Hepatic stellate cell (primary cell): ENCODE results near the gene TUBB.

ENCODE experiments used
- DNase-seq: peaks from one replicate; pipeline ENCODE4 v3.0.0; 2011; ENCODE audit warnings: low spot score

TUBB gene

DNA sequence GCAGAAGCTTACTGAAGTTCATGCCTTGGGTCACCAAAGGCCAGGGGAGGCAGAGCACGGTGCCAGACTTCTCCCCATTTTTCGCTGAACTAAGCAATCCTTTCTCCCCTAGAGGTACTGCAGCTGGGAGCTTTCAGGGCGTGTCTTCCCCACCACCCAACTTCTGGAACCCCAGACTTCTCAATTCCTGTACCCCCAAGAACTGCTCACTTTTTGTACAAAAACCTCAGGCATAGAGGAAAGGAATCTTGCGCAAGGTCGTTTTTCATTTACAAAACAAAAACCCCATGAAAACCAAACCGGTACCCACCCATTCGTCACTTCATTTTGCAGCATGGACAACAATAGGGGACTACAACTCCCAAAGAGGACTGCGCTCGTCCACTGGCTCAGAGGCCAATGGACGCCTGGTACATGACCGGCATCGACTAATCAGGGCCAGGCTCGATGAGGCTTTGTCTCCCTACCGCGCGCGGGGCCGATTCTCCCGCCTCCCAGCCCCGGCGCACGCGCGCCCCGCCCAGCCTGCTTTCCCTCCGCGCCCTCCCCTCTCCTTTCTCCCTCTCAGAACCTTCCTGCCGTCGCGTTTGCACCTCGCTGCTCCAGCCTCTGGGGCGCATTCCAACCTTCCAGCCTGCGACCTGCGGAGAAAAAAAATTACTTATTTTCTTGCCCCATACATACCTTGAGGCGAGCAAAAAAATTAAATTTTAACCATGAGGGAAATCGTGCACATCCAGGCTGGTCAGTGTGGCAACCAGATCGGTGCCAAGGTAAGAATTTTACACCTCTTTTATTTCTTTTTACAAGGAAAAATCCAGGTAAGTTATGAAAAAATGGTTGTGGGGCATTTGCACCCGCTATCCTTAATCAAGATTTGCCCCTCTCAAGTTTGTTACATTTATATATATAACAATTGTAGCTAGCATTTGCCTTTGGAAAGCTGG is at the start of gene TUBB:
TSS of gene TUBB (plus strand) at position 562 of the 947 bp plus-strand sequence. CDS start at position 717, 155 bp downstream.
- peak; percentile 95 for DNase-seq

DNA sequence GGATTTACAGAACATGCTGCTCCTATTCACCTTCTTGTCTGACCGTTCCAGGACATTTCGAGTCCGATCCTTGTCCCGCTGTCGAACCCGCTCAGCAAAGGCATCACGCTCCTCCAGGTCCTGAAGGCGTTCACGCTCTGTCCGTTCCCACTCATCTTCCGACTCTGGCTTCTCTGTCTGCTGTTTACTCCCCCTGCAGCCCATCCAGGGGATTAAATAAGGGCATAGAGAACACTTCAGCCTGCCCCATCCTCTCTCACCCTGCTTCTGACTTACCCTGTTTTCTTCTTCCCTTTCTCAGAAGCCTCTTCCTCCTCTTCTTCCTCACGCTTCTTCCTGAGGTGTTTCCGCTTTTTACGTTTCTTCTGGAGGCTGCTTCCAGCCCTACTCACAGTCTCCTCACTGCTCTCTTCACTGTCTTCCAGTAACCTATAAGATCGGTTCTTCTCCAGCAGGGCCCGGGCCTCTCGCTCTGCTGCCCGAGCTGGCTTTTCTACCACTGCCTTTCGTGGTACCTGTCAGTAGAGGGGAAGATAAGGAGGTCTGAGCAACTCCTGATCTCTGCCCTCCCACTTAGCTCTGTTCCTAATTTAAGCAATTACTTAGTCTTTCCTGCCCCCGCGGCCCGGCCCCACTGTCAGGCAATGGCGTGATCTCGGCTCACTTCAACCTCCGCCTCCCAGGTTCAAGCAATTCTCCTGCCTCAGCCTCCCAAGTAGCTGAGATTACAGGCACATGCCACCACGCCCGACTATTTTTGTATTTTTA is 49.2 kb upstream of the TUBB start:
- no peak for DNase-seq

DNA sequence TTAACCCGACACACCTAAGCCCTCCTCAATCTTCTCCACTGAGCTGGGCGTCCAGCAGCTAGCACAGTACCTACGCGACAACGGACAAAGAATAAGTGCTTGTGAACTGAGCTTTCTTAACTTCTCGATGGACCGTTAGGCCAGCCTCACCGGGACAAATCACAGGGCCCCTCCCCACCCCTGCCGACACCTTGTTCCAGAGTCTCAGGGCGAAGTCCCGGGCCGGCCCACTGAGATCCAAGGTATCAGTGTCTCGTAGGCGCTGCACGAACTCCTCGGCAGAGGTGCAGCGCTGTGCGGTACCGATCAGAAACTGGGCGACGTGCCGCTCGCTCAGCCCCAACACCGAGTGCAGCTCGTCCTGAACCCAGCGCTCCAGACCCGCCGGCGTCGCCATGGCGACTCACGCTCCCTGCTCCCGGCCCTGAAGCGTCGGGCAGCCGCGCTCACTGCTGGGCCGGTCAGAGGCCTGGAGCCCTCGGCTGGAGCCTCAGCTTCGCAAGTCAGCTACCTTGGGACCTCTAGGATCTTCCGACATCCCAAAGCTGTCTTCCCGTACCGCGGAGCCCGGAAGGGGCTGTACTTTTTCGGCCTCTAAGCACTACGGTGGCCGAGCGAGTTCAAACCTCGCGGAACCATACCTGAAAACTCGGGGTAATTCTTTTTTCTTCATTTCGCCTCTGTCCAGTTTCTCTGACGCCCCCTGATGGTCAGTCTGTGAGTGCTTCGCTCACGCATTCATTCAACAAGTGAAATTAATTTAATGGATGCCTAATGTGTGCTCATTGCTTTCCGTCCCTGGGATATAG is 47.5 kb upstream of the TUBB start, which contains the start of gene DHX16:
TSS of gene DHX16 (minus strand) at position 562 of the 809 bp plus-strand sequence. CDS start at position 397, 165 bp downstream.
- peak; percentile 93 for DNase-seq

DNA sequence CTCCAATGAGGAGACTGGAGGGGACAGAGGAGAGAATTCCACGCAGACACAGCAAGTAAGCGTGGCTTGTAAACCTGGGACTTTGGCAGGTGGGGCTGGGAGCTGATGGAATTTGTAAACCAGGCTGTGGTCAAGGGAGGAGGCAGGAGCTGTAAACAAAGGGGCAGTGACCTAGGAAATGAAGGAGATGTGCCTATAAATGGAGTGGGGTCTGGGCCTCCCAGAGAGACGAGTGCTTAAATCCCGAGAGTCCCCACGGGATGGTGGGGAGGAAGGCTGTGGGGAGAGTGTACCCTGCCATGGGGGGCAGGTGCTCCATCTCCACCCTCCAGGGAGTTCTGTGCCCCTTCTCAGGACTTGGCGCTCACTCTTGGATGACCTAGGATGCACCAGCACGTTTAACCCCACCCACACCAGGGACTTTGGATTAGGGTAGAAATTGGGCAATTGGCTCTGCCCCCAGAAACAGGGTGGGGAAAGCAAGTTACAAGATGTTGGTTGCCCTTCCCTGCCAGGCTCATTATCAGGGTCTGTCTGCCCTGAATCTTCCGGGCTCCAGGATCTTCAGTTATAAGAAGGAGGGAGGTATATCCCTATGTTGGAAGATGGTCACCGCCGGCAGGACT is 43.4 kb upstream of the TUBB start:
- DNase-seq, result no peak

DNA sequence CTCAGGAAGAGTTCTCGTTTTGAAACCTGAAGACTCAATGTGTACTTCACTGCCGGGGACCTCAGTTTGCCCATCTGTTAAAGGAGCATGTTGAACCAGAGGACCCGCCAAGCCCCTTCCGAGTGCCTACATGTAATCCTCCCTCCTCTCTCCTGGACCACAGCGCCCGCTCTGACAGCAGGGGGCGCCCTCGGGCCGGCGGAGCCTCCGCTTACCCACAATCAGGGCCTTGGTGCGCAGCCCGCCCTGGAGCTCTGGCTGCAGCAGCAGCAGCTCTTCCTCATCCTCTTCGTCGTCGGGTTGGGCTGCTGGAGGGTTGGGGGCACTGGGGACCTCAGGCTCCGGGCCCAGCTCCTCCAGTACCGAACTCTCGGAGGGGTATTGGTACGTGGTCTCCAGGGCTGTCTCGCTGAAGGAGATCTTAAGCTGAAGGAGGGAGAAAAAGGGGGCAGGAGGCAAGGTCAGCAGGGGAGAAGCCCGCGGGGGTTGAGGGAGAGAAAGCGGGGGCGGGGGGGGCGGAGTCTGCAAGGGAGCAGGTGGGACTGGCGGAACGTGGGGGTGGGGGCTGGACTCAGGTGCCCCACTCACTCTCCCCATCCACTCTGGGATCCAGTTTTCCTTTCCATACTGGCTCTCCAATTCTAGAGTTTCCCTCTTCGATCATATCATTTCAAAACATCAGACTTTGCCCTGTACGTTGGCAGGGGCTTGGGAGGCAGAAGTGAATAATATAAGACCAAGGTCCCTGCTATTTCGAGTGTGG is 41.0 kb upstream of the TUBB start:
- DNase-seq, result peak; percentile 83

DNA sequence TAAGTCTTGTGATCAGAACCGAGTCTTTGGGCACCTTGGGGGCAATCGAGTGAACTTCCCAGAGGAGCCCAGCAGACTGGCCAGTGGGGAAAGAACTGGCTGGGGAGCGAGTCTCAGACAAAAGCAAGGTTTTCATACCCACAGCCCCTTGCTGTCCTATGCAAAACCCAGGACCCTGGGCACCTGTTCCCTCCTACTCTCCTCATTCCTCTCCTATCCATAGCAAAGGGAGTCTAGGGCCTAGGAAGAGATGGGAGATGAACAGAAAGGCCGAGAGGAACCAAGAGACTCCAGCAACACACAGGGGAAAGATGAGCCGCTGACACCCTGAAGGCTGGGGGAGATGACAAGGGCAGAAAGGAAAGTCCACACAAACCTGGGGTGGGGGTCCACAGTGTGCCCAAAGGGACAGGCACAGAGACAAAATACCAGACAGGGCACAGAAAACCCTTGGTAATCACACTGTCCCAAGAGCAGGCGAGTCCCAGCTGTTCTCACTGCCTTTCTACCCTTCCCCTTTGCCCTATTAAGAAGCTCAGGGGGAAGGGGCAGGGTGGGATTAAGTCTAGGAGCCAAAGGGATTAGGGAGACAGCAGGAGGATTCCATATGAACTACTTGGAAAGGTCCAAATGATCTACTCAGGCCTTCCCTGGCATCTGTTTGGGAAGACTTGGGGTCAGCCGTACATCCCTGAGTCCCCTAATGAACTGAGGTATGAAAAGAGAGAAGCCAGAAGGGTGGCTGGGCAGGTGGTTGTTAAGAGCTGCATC is 40.2 kb upstream of the TUBB start:
- no peak for DNase-seq

DNA sequence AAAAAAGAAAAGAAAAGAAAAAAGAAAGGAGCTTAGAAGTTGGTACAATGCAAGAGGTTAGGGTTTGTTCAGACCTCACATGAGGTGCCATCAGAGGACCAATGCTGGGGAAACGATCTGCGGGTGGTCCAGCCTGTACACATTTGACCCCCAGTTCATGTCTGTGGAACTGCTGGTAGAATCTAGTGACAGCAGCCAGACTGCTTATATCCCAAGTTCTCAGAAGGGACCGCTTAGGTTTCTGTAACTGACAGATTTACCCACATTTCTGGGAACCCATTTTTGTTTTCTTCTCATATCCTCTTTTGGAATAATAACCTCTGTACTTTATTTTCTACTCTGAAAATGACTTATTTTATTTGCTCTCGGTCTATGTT is 38.4 kb upstream of the TUBB start:
- DNase-seq, result no peak

DNA sequence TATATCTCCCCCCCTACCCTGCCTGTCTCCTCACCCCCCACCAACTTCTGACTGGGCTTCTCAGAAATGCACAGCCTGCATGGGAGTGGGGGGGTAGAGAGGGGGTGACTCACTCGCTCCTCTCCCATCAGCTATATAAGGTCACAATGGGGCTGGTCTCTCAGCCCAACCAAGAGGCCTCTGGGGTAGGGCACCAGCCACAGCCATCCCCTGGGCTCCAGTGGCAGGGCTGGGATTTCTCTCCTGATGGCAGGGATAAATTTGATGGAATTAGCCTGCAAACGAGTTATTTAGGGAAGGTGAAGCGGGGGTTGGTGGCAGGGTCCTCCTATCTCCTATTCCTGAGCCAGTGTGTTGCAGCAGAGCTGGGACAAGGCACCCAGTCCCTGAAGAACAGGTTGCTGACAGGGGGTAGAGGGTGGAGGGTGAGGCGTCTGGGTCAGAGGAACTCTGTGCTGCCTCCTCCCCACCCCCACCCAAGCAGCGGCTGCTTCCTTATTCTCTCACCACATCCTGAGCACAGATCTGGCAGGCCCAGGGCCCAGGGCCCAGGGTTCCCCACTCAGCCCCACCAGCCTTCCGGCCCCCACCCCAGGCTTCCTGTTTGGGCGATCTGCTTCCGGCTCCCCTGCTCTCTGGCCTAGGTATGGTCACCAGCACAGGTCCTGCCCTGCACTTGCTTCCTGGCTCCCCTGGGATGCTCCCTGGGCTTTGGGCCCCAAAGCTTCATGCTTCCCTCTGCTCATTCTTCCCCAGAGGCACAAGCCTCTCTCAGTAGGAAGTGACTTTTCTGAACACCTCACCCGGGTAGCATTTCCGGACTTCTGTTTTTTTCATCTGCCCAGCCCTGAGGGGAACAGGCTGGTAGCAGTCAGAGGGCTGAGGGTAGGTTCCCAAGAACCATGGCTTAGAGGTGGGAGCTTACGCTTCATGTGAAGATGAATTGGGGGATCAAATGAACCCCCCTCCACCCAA is 37.7 kb upstream of the TUBB start:
- DNase-seq, result peak; percentile 95

DNA sequence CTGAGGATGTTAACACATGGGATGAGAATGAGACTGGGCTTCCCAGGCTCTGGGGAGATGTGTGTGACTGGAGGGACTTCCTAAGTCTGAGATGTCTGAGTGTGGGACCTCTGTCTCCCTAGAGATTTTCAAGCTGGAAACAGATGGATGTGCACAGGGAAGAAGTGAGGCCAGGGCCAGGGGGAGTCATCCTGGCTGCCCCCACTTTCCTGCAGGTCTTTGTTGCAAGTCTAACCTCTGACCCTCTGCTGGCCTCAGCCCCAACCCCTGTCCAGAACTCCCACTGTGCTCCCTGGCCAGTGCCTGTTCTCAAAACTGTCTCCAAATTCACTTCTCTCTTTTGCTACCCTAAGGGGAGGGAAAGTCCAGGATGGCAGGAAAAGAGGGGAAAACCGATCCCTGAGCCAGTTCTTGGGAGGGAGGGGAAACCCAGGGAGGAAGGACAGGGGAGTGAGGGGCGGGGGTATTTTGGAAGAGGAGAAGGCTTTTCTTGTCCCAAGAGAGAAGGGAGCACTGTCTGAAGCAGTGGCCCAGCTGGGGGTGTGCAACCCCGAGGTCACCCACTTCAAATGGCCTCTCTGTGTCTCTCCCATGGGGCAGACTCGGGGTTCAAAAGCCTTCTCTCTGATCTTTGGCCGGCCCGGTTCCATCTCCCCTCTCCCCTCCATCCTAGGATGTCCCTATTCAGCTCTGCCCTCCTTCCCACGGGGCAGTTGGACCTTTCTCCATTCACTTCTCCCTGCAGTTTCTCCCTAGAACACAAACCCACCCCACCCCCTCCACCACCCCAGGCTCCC is 36.8 kb upstream of the TUBB start:
- DNase-seq, result no peak

DNA sequence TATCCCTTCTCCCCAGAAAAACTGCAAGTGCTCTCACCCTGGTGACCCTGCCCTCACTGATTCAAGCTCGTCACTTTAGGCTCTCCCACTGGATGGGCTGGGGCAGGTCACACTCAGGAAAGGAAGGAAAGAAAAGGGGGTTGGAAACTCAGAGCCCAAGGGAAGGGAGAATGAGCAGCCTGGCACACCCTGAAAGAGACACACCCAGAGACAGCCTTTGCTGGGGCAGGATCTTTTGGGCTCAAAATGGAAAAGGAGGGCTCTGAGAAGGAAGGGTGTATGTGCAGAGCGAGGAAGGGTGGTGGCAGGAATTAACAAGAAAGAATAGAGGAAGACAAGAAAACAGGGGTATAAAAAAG is 36.2 kb upstream of the TUBB start:
- DNase-seq, result no peak

DNA sequence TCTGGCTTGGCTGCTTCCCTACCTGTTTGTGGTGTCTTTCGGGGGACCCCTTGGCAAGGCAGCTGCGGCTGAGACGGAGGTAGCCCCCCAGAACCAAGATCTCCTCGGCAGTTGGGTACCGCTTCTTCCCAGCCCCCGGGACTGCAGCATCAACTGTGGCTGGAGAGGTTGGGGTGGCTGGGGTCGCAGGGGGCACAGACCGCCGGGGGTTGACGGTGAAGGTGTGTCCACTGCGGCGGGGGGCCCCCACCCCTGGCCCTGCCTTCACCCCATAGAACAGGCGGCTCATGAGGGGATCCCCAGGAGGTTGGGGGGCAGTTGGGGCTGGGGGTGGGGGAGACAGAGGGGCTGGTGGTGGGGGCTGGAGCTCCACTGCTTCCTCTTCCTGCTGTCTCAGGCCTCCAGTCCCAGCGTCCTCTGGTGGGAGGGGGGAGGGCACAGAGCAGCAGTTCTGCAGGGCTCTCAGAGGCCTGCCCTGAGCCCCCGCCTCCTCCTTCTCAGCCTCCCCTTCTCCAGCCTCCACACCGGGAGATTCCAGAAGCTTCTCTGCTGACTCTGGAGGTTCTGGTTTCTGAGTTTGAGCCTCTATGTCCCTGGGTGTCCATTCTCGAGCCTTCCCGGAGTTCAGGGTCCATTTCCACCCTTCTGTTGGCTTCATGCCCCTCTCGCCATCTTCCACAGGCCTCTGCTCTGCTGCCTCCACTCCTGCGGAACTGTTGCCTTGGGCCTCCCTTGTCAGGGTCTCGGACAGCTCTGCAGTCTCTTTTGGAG is 35.6 kb upstream of the TUBB start:
- peak; percentile 53 for DNase-seq

DNA sequence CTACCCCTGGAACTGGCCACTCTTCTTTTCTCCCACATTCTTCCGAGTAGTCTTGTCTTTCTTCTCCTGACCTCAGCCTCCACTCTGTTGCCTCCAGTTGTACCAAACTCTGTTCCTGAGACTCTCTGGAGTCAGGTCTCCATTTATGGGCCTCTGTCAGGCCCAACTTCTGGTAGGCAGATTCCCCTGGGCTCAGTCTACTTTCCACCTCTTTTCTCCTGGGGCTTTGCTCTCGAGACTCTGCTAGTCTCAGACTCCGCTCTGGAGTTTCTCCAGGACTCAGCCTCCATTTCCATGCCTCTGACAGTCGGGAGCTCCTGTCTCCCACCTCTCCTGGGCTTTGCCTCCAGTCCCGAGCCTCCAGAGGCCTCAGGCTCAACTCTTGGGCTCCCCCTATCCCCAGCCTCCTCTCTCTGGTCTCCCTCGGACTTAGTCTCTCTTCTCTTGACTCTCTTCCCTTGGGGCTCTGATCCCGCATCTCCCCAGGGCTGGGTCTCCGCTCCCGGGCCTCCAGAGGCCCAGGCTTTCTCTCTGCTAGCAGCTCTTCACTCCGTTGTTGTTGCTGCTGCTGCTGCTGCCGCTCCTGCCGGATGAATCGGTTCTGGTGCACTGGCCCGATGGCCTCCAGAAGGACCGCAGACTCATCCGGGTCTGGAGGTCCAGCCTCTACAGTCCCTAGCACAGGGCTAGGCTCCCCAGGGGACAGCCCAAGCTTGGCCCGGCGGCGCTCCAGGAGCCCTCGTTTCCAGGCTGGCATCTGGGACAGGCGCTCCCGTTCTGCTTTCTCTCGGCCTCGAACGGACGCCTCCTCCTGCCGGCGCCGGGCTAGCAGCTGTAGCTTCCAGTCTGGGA is 34.8 kb upstream of the TUBB start:
- no peak for DNase-seq

DNA sequence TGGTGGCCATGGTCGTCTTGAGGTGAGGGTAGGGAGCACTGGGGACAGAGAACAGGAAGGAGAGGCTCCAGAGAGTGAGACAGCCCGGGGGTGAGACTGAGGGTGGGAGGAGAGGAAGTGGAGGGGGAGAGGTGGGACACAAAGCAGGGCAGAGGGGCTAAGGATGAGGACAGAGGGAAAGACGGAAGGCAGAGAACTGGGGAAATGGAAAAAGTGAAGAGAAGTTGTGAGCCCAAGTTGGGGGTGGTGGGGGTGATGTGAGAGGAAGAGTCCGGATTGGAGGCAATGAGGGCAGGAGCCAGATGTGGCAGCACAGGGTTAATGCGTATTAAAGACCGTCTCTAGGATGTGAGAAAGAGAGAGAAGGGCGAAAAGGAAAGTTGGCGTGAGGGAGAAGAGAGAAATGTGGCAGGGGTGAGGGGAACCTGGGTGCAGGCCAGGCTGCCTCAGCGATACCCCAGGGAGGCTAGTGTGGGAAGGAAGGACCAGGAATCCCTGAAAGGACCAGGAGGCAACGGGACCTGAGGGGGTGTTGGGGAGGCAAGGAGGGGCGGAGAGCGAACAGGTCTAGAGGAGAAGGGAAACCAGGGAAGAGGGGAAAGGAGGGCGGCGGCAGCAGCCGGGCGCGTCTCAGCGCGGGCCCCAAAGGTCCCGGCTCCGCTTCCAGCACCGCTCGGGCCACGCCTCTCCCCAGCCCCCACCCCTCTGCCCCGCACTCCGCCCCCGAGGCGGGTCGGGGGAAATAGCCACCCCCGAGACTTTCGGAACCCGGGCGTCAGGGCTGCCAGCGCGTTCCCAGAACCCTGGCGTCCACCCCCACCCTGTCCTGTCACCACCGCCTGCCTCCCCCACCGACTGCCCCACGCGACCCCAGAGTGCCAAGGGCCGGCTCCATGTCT is 33.9 kb upstream of the TUBB start, which contains the start of gene PPP1R18:
TSS of gene PPP1R18 (minus strand) at position 637 of the 899 bp plus-strand sequence. CDS start at position 10, 627 bp downstream.
- DNase-seq, result peak; percentile 73

DNA sequence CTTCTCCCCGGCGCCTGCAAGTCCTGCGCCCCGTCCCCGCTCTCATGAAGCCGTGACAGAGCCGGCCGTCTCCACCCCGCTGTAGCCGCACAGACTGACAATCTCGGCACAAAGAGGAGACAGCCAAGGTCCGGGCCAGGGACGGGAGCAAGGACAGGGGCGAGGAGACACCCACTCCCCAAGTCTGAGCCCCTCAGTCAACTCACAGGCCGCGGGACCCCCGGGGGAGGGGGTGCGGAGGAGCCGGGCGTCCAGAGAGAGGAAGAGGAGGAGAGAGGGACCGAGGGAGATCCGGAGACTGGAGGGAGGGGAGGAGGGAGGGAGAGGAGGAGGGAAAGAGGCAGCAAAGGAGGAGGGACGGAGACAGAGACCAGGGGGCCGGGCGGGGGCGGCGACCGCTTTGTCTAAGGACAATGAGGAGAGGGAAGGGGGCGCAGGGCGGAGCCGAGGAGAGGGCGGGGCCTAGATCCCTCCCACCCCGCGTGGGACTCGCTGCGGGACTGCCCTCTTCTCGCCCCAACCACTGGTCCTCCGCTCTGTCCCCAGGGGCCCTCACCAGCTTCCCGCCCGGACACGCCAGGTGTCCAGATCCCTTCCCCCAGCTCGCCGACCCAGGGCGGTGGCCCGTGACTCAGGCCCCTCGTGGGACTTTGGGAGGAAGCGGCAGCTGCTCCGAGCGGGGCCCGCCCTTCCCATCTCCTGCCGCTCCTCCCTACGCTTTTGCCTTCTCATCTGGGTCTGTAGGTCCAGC is 33.1 kb upstream of the TUBB start:
- peak; percentile 95 for DNase-seq
